HCT116 (cell line): ENCODE measurements around the gene ABHD2. TPM values are rescaled to one million over a fixed set of nuclear protein-coding genes. Genes with fewer than 3 reads are reported as not detected.

Experiments
- ATAC-seq: fragments of 200-7000 bp; cut with Tn5 transposase; 2 replicates; pipeline ENCODE4 v1.9.1; 2020; ENCODE audit warnings: mild to moderate bottlenecking, moderate library complexity
- BruUV-seq: library from RNA; stranded (reverse); fragments of 400-500 nt; replicated peaks from 2 replicates; lab custom pipeline; 2021; lab: Mats Ljungman, UMichigan
- CTCF ChIA-PET: fragments of 300-600 bp; sonication (Branson Sonifier 250); formaldehyde crosslinking; loops from one replicate; lab custom pipeline; 2021; ENCODE audit warnings: antibody characterized with exemption; lab: Charles Lee
- POLR2A ChIA-PET: fragments of 300-600, 350-600 bp; sonication (Branson Sonifier 250); formaldehyde crosslinking; loops from one replicate; lab custom pipeline; 2021; ENCODE audit warnings: antibody characterized with exemption; lab: Charles Lee
- RAD21 ChIA-PET, 2 experiments: fragments of 300-600 bp; sonication (Branson Sonifier 250); formaldehyde crosslinking; loops; one replicate each; lab custom pipeline; 2023; ENCODE audit warnings: low total read pairs in 2 of 2; ENCODE audit not compliant: uncharacterized antibody in 2 of 2, unreplicated experiment in 2 of 2, low non-redundant PET in 1 of 2; lab: Charles Lee
- DNase-seq: peaks from one replicate; pipeline ENCODE4 v3.0.0-alpha.2; 2010; ENCODE audit warnings: low read depth, low spot score
- H2AFZ ChIP-seq: fragments of 200-600 bp; shearing (Covaris generic), sonication (generic); 2 replicates; pipeline ENCODE4 v1.6.1; 2017; ENCODE audit warnings: low read depth, mixed run types, mixed read lengths, antibody characterized with exemption, low read length; ENCODE audit not compliant: poor library complexity, severe bottlenecking
- H3K27ac ChIP-seq: 2 replicates; pipeline ENCODE4 v1.5.1; 2012; ENCODE audit warnings: low read depth, low read length
- H3K27me3 ChIP-seq: fragments of 200-600 bp; sonication (generic); 2 replicates; pipeline ENCODE4 v1.6.1; 2016; ENCODE audit warnings: mixed run types, low read length, mixed read lengths; ENCODE audit not compliant: insufficient read depth
- H3K36me3 ChIP-seq, 2 experiments: fragments of 200-500 bp in 1 of 2; fragments of 200-600 bp in 1 of 2; sonication (Bioruptor generic) in 1 of 2; sonication (generic) in 1 of 2; 2 replicates each; pipeline versions ENCODE4 v1.5.1 to v1.6.1; 2014 to 2016; ENCODE audit warnings: low read length in 2 of 2, inconsistent platforms in 1 of 2, mixed read lengths in 1 of 2, mixed run types in 1 of 2; ENCODE audit not compliant: insufficient read depth in 2 of 2, control insufficient read depth in 1 of 2
- H3K4me1 ChIP-seq, 2 experiments: fragments of 200-600 bp in 1 of 2; sonication (generic) in 1 of 2; 2 replicates each; pipeline versions ENCODE4 v1.5.1 to v1.6.1; 2012 to 2017; ENCODE audit warnings: low read length in 2 of 2, inconsistent platforms in 1 of 2, mild to moderate bottlenecking in 1 of 2, mixed read lengths in 1 of 2, mixed run types in 1 of 2, moderate library complexity in 1 of 2; ENCODE audit not compliant: insufficient read depth in 2 of 2, control insufficient read depth in 1 of 2
- H3K4me2 ChIP-seq: fragments of 200-600 bp; sonication (generic); 2 replicates; pipeline ENCODE4 v1.6.1; 2017; ENCODE audit warnings: mixed run types, low read length, mixed read lengths
- H3K4me3 ChIP-seq, 2 experiments: fragments of 200-600 bp in 1 of 2; sonication (generic) in 1 of 2; replicated peaks in 1 of 2; 2 replicates each; pipeline ENCODE4 v1.5.1; 2011 to 2016; ENCODE audit warnings: low read length in 2 of 2, control low read depth in 1 of 2, low read depth in 1 of 2, mild to moderate bottlenecking in 1 of 2, mixed read lengths in 1 of 2, mixed run types in 1 of 2
- H3K79me2 ChIP-seq: fragments of 200-600 bp; sonication (generic); 2 replicates; pipeline ENCODE4 v1.6.1; 2017; ENCODE audit warnings: mild to moderate bottlenecking, mixed run types, low read length, moderate library complexity, mixed read lengths; ENCODE audit not compliant: insufficient read depth
- H3K9ac ChIP-seq: fragments of 200-600 bp; sonication (generic); 2 replicates; pipeline ENCODE4 v1.6.1; 2016; ENCODE audit warnings: low read length, mixed read lengths
- H3K9me2 ChIP-seq: fragments of 200-600 bp; sonication (generic), shearing (Covaris generic); 2 replicates; pipeline ENCODE4 v1.6.1; 2017; ENCODE audit warnings: mixed run types, mild to moderate bottlenecking, moderate library complexity; ENCODE audit not compliant: insufficient read depth
- H3K9me3 ChIP-seq, 2 experiments: fragments of 200-500 bp in 1 of 2; fragments of 200-600 bp in 1 of 2; sonication (Bioruptor generic) in 1 of 2; sonication (generic) in 1 of 2; 2 replicates each; pipeline ENCODE4 v1.6.1; 2014 to 2017; ENCODE audit warnings: low read length in 2 of 2, mixed read lengths in 2 of 2, inconsistent platforms in 1 of 2, low read depth in 1 of 2, mild to moderate bottlenecking in 1 of 2, mixed run types in 1 of 2, moderate library complexity in 1 of 2; ENCODE audit not compliant: control insufficient read depth in 1 of 2, insufficient read depth in 1 of 2
- H4K20me1 ChIP-seq: fragments of 200-600 bp; sonication (generic), shearing (Covaris generic); 2 replicates; pipeline ENCODE4 v1.6.1; 2017; ENCODE audit warnings: mixed run types, mild to moderate bottlenecking, moderate library complexity; ENCODE audit not compliant: insufficient read depth
- CEBPB ChIP-seq: IDR thresholded peaks from 2 replicates; pipeline ENCODE4 v1.6.1; 2012; ENCODE audit warnings: low read depth
- EGR1 ChIP-seq: IDR thresholded peaks from 2 replicates; pipeline ENCODE4 v1.6.1; 2012; ENCODE audit warnings: low read depth
- EZH2 ChIP-seq: fragments of 200-600 bp; sonication (generic); IDR thresholded peaks from 2 replicates; pipeline ENCODE4 v1.6.1; 2017; ENCODE audit warnings: antibody characterized with exemption, mixed run types
- EZH2phosphoT487 ChIP-seq: fragments of 200-600 bp; IDR thresholded peaks from 2 replicates; pipeline ENCODE4 v1.6.1; 2018; ENCODE audit warnings: antibody characterized with exemption, borderline replicate concordance
- MAX ChIP-seq: IDR thresholded peaks from 2 replicates; pipeline ENCODE4 v1.6.1; 2012
- POLR2AphosphoS5 ChIP-seq: IDR thresholded peaks from 2 replicates; pipeline ENCODE4 v1.6.1; 2011; ENCODE audit warnings: mild to moderate bottlenecking, low read depth, low read length, moderate library complexity
- SIN3A ChIP-seq: IDR thresholded peaks from 2 replicates; pipeline ENCODE4 v1.6.1; 2012; ENCODE audit warnings: low read depth
- SP1 ChIP-seq: IDR thresholded peaks from 2 replicates; pipeline ENCODE4 v1.6.1; 2012; ENCODE audit warnings: low read depth
- TCF7L2 ChIP-seq: IDR thresholded peaks from 2 replicates; pipeline ENCODE4 v1.7.0; 2011; ENCODE audit warnings: borderline replicate concordance, inconsistent platforms; ENCODE audit not compliant: insufficient read depth, insufficient read length; ENCODE audit errors: extremely low read depth
- ZNF274 ChIP-seq: fragments of 200-500 bp; sonication (Bioruptor generic); IDR thresholded peaks from 2 replicates; pipeline ENCODE4 v1.6.1; 2014; ENCODE audit warnings: mild to moderate bottlenecking, low read depth, low read length, inconsistent platforms
- intact Hi-C: fragments of 100-400 bp; cut with micrococcal nuclease; formaldehyde crosslinking; loops from 2 replicates; pipeline ENCODE4 v1.10.0; 2022
- total RNA-seq: library from RNA; stranded (reverse); gene quantifications from one replicate; pipeline ENCODE4 v1.2.1, GENCODE V29; 2021; ENCODE audit not compliant: unreplicated experiment
- TF ChIP-seq, protein P1 (sequence below): IDR thresholded peaks from 2 replicates; pipeline ENCODE4 v1.6.1; 2012

The ABHD2 gene
- total RNA-seq, 1 experiment from 2014 or later = 40.8 TPM

- RAD21 ChIA-PET = no interaction called here
- Histone ChIP-seq H3K27me3 (no peaks in the 10 kb centered on the region), H3K9me2 (no peaks in the 10 kb centered on the region), H3K4me3 (no peak overlapping the region), H2AFZ (no peak overlapping the region), H3K27ac (no peak overlapping the region), H3K79me2 (no peaks in the 10 kb centered on the region)
- intact Hi-C loops = no loop called here
- BruUV-seq = no TSS peak
- ATAC-seq = no peak
- POLR2A ChIA-PET = no interaction called here
- TF ChIP-seq EZH2phosphoT487 (no peak), EZH2 (no peak), MAX (no peak), CEBPB (no peak), TCF7L2 (no peak), SIN3A (no peak), POLR2AphosphoS5 (no peak), SP1 (no peak), EGR1 (no peak), ZNF274 (no peak)
- TF ChIP-seq, protein P1, sequence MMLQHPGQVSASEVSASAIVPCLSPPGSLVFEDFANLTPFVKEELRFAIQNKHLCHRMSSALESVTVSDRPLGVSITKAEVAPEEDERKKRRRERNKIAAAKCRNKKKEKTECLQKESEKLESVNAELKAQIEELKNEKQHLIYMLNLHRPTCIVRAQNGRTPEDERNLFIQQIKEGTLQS = no peak
- TF ChIP-seq, all 23 proteins: peak for 0
- Histone ChIP-seq H3K36me3 (no peaks in the 10 kb centered on the region), H3K9ac (no peak overlapping the region), H4K20me1 (no peaks in the 10 kb centered on the region), H3K4me2 (no peak overlapping the region), H3K9me3 (no peaks in the 10 kb centered on the region), H3K4me1 (no peaks in the 10 kb centered on the region)
- no peak for DNase-seq
- CTCF ChIA-PET = interaction anchor here (1.9 kb wide), 1 partner anchor 10 kb away, joined by 4 read pairs; no protein-coding TSS in a partner anchor
These were observed 96.1 kb downstream of the ABHD2 start for GRCh38 chr15:89184357-89184756.
